Stomach (tissue), 9 donors: ENCODE measurements around the gene ARHGAP11A. TPM values are rescaled to one million over a fixed set of nuclear protein-coding genes. Genes with fewer than 3 reads are reported as not detected.

Source experiments
- DNase-seq, 2 donors: peaks; one replicate each; pipeline versions ENCODE4 v3.0.0 to v3.0.0-alpha.2; 2013 to 2019
- H3K27ac ChIP-seq, 5 donors: fragments of 200-600 bp in 4 of 5; sonication (generic) in 4 of 5; one replicate each; pipeline ENCODE4 v1.5.1; 2013 to 2019; ENCODE audit warnings: mild to moderate bottlenecking in 1 of 5, moderate library complexity in 1 of 5
- H3K27me3 ChIP-seq, 3 donors: fragments of 200-600 bp; sonication (generic); one replicate each; pipeline ENCODE4 v1.5.1; 2017 to 2019; ENCODE audit warnings: mixed run types in 1 of 3
- H3K36me3 ChIP-seq, 4 donors: fragments of 200-600 bp; sonication (generic); 1 replicate in 3 of 4; 2 replicates in 1 of 4; pipeline ENCODE4 v1.5.1; 2016 to 2019
- H3K4me1 ChIP-seq, 4 donors: fragments of 200-600 bp; sonication (generic); one replicate each; pipeline ENCODE4 v1.5.1; 2016 to 2019
- H3K4me3 ChIP-seq, 4 donors: fragments of 200-600 bp; sonication (generic) in 3 of 4; one replicate each; pipeline ENCODE4 v1.5.1; 2016 to 2019; ENCODE audit warnings: mild to moderate bottlenecking in 1 of 4
- H3K9me3 ChIP-seq, 4 donors: fragments of 200-600 bp; sonication (generic); one replicate each; pipeline ENCODE4 v1.5.1; 2016 to 2019
- CTCF ChIP-seq, 7 experiments: fragments of 450-650 bp in 4 of 7; fragments of 200-600 bp in 3 of 7; sonication (generic) in 3 of 7; IDR thresholded peaks; one replicate each; pipeline ENCODE4 v1.5.1; 2016 to 2019; ENCODE audit warnings: antibody characterized with exemption in 7 of 7, control low read depth in 2 of 7, mild to moderate bottlenecking in 1 of 7
- EP300 ChIP-seq: sonication (generic); formaldehyde crosslinking; IDR thresholded peaks from one replicate; pipeline ENCODE4 v1.6.1; 2017; ENCODE audit warnings: antibody characterized with exemption
- POLR2A ChIP-seq, 4 donors: fragments of 450-650 bp; IDR thresholded peaks; one replicate each; pipeline ENCODE4 v1.6.1; 2016; ENCODE audit warnings: antibody characterized with exemption in 4 of 4, control low read depth in 2 of 4, mild to moderate bottlenecking in 1 of 4, moderate library complexity in 1 of 4
- POLR2AphosphoS5 ChIP-seq, 3 donors: sonication (generic); formaldehyde crosslinking; IDR thresholded peaks; one replicate each; pipeline ENCODE4 v1.6.1; 2016; ENCODE audit warnings: antibody characterized with exemption in 3 of 3
- WGBS, 5 donors: extraction: QIAGEN DNeasy Blood & Tissue Kit in 3 of 5; methylation state at CpG; one replicate each; pipeline versions ENCODE4 v1.1.5 to v1.1.7; 2013 to 2018; 5-methylcytosine and 5-hydroxymethylcytosine counted together
- intact Hi-C: fragments of 100-400 bp; cut with DNase I; formaldehyde crosslinking; loops from one replicate; pipeline ENCODE4 v1.15.1; 2023; ENCODE audit warnings: low total_unique reads
- polyA plus RNA-seq, 3 donors: library from polyadenylated mRNA; stranded (reverse); fragments of 200-250 nt; gene quantifications; one replicate each; pipeline ENCODE4 v1.2.3, GENCODE V29; 2013
- total RNA-seq, 5 donors: library from RNA; depleted of rRNA; stranded (reverse); fragments of >200 nt; gene quantifications; one replicate each; pipeline versions ENCODE4 v1.1.0 to v1.2.3, GENCODE V29; 2014 to 2016
- donor health status: healthy with polysubstance abuse.
- donor health status: Bipolar disorder and iron deficiency.
- donor health status: healthy.

The ARHGAP11A gene
- total and polyA plus RNA-seq, 8 donors: 2.2 to 13.9 (median 6.2) TPM

- peaks cover 0 to 9% (median under 1%) of the 10 kb centered on the region in 4 donors for H3K4me1 ChIP-seq
- H3K27ac ChIP-seq: peak overlapping the region in 3 of 5 donors; percentile 51 to 57 (median 55)
- no peaks in the 10 kb centered on the region for H3K36me3 ChIP-seq
- WGBS, 5 donors: 88 to 94% (median 92%) methylated on average over 29 of the region's 29 CpGs
- H3K9me3 ChIP-seq: no peaks in the 10 kb centered on the region
- no peak overlapping the region for H3K4me3 ChIP-seq
- peak in 1 of 2 donors; percentile 46 for DNase-seq
- no peaks in the 10 kb centered on the region for H3K27me3 ChIP-seq
- TF ChIP-seq POLR2A (IDR thresholded peaks at IDR 0.05): no peak
- TF ChIP-seq POLR2AphosphoS5 (IDR thresholded peaks at IDR 0.05): no peak
- no peak for TF ChIP-seq EP300
- TF ChIP-seq CTCF (IDR thresholded peaks at IDR 0.05): no peak
- intact Hi-C loops: no loop called here
These were observed 56.3 kb downstream of the ARHGAP11A start for GRCh38 chr15:32671339-32672325.

GRCh38 chr15:32674681-32675080, 59.4 kb downstream of the ARHGAP11A start:
- no peak for DNase-seq
- intact Hi-C loops: no loop called here
- H3K4me1 ChIP-seq: peaks cover 0 to 9% (median 4%) of the 10 kb centered on the region in 4 donors
- H3K9me3 ChIP-seq: no peaks in the 10 kb centered on the region
- no peaks in the 10 kb centered on the region for H3K36me3 ChIP-seq
- H3K27ac ChIP-seq: no peak overlapping the region
- no peaks in the 10 kb centered on the region for H3K27me3 ChIP-seq
- H3K4me3 ChIP-seq: no peak overlapping the region
- WGBS, 5 donors: 78 to 95% (median 88%) methylated on average over 2 of the region's 2 CpGs
- no peak for TF ChIP-seq CTCF (IDR thresholded peaks at IDR 0.05)
- TF ChIP-seq POLR2AphosphoS5 (IDR thresholded peaks at IDR 0.05): no peak
- TF ChIP-seq POLR2A (IDR thresholded peaks at IDR 0.05): no peak
- no peak for TF ChIP-seq EP300

GRCh38 chr15:32675466-32675865, 60.2 kb downstream of the ARHGAP11A start:
- no peak overlapping the region for H3K4me3 ChIP-seq
- TF ChIP-seq EP300 (no peak), POLR2A (IDR thresholded peaks at IDR 0.05) (no peak), CTCF (IDR thresholded peaks at IDR 0.05) (peak in 1 of 7 experiments; percentile 0), POLR2AphosphoS5 (IDR thresholded peaks at IDR 0.05) (no peak)
- no peak for DNase-seq
- H3K27me3 ChIP-seq: no peaks in the 10 kb centered on the region
- peaks cover 0 to 9% (median 4%) of the 10 kb centered on the region in 4 donors for H3K4me1 ChIP-seq
- WGBS, 5 donors: 50 to 75% (median 62%) methylated on average over 6 of the region's 6 CpGs
- H3K27ac ChIP-seq: no peak overlapping the region
- no peaks in the 10 kb centered on the region for H3K9me3 ChIP-seq
- intact Hi-C loops: no loop called here
- no peaks in the 10 kb centered on the region for H3K36me3 ChIP-seq

- 24 to 42% (median 32%) methylated on average over 2 of the region's 2 CpGs for WGBS, 5 donors
These were observed 60.9 kb downstream of the ARHGAP11A start for GRCh38 chr15:32676169-32676568.

More at GRCh38 chr15:32676169-32676568, 60.9 kb downstream of the ARHGAP11A start:
- Histone ChIP-seq H3K9me3 (no peaks in the 10 kb centered on the region), H3K27ac (no peak overlapping the region), H3K27me3 (no peaks in the 10 kb centered on the region), H3K4me1 (peaks cover 0 to 9% (median 4%) of the 10 kb centered on the region in 4 donors), H3K4me3 (no peak overlapping the region), H3K36me3 (no peaks in the 10 kb centered on the region)
- intact Hi-C loops: no loop called here
- no peak for TF ChIP-seq EP300
- TF ChIP-seq POLR2AphosphoS5 (IDR thresholded peaks at IDR 0.05): no peak
- no peak for TF ChIP-seq CTCF (IDR thresholded peaks at IDR 0.05)
- TF ChIP-seq POLR2A (IDR thresholded peaks at IDR 0.05): no peak
- DNase-seq: no peak
